Measurements from ENCODE around the gene PGLYRP4. TPM values are rescaled to one million over a fixed set of nuclear protein-coding genes. Genes with fewer than 3 reads are reported as not detected.
A peak's percentile ranks its signal among the peaks of the same experiment; 100 is the strongest.

Gene PGLYRP4
- total RNA-seq, 1 donor from 2014 or later = not detected

- Mint-ChIP-seq H3K36me3 (ENCODE audit: insufficient read depth) (no peaks in the 10 kb centered on the region), H3K27me3 (peaks cover 4% of the 10 kb centered on the region), H3K4me3 (ENCODE audit: low read depth) (no peak overlapping the region), H3K4me1 (ENCODE audit: low read depth) (peaks cover 14% of the 10 kb centered on the region), H3K27ac (peak overlapping the region; percentile 9), H3K9me3 (ENCODE audit: low read depth) (no peaks in the 10 kb centered on the region)
- TF ChIP-seq CTCF (IDR thresholded peaks at IDR 0.05; ENCODE audit: unreplicated experiment) = no peak
- no peak for DNase-seq (ENCODE audit: low spot score, unreplicated experiment)
Observed at GRCh38 chr1:153343040-153343681, 5.5 kb downstream of the PGLYRP4 start.

- DNase-seq (ENCODE audit: low spot score, unreplicated experiment) = no peak
- TF ChIP-seq CTCF (IDR thresholded peaks at IDR 0.05; ENCODE audit: unreplicated experiment) = no peak
- Mint-ChIP-seq H3K4me3 (ENCODE audit: low read depth) (no peak overlapping the region), H3K36me3 (ENCODE audit: insufficient read depth) (no peaks in the 10 kb centered on the region), H3K27me3 (peaks cover 4% of the 10 kb centered on the region), H3K4me1 (ENCODE audit: low read depth) (peaks cover 15% of the 10 kb centered on the region), H3K9me3 (ENCODE audit: low read depth) (no peaks in the 10 kb centered on the region), H3K27ac (no peak overlapping the region)
Observed at GRCh38 chr1:153342178-153342577, 6.5 kb downstream of the PGLYRP4 start.

GRCh38 chr1:153341431-153341934 lies 7.2 kb downstream of the PGLYRP4 start:
- Mint-ChIP-seq H3K27me3 (peaks cover 4% of the 10 kb centered on the region), H3K4me3 (ENCODE audit: low read depth) (no peak overlapping the region), H3K27ac (no peak overlapping the region), H3K4me1 (ENCODE audit: low read depth) (peaks cover 15% of the 10 kb centered on the region), H3K36me3 (ENCODE audit: insufficient read depth) (no peaks in the 10 kb centered on the region), H3K9me3 (ENCODE audit: low read depth) (no peaks in the 10 kb centered on the region)
- TF ChIP-seq CTCF (IDR thresholded peaks at IDR 0.05; ENCODE audit: unreplicated experiment) = no peak
- no peak for DNase-seq (ENCODE audit: low spot score, unreplicated experiment)

- no peaks in the 10 kb centered on the region for H3K36me3 Mint-ChIP-seq (ENCODE audit: insufficient read depth)
- peaks cover 15% of the 10 kb centered on the region for H3K4me1 Mint-ChIP-seq (ENCODE audit: low read depth)
- H3K4me3 Mint-ChIP-seq (ENCODE audit: low read depth) = no peak overlapping the region
- H3K9me3 Mint-ChIP-seq (ENCODE audit: low read depth) = no peaks in the 10 kb centered on the region
- no peak overlapping the region for H3K27ac Mint-ChIP-seq
- DNase-seq (ENCODE audit: low spot score, unreplicated experiment) = no peak
- peaks cover 4% of the 10 kb centered on the region for H3K27me3 Mint-ChIP-seq
- no peak for TF ChIP-seq CTCF (IDR thresholded peaks at IDR 0.05; ENCODE audit: unreplicated experiment)
Observed at GRCh38 chr1:153340356-153340755, 8.3 kb downstream of the PGLYRP4 start.

GRCh38 chr1:153339802-153340201 lies 8.8 kb downstream of the PGLYRP4 start:
- Mint-ChIP-seq H3K27me3 (peaks cover 4% of the 10 kb centered on the region), H3K9me3 (ENCODE audit: low read depth) (no peaks in the 10 kb centered on the region), H3K4me1 (ENCODE audit: low read depth) (peaks cover 15% of the 10 kb centered on the region), H3K27ac (no peak overlapping the region), H3K36me3 (ENCODE audit: insufficient read depth) (no peaks in the 10 kb centered on the region), H3K4me3 (ENCODE audit: low read depth) (no peak overlapping the region)
- no peak for DNase-seq (ENCODE audit: low spot score, unreplicated experiment)
- no peak for TF ChIP-seq CTCF (IDR thresholded peaks at IDR 0.05; ENCODE audit: unreplicated experiment)

Measured in progenitor cell of endocrine pancreas (in vitro differentiated cells).